HG03378 (cell line): ENCODE results near the gene VIPR2.

Experiments used
- ATAC-seq: cut with Tn5 transposase; IDR thresholded peaks from one replicate; pipeline ENCODE4 v1.9.1; 2021; ENCODE audit warnings: mild to moderate bottlenecking, moderate library complexity; ENCODE audit not compliant: unreplicated experiment

VIPR2 gene

DNA sequence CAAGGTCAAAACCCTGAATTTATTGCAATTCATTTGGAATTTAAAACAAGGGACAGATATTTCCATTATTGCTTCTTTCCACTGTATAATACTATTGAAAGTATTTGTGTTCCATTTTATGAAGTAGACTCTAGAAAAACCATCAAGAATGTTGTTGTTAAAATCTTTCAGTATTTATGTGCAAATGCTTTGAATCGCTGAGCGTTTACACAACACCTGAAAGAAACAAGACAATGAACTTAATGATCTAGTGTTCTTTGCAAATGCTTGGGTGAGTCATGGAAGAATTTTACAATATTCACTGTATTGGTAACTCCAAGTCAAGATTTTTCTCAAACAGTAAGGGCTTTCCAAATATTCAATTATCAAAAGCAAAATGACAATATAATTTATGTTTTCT is 97.1 kb downstream of the VIPR2 start:
- no peak for ATAC-seq

DNA sequence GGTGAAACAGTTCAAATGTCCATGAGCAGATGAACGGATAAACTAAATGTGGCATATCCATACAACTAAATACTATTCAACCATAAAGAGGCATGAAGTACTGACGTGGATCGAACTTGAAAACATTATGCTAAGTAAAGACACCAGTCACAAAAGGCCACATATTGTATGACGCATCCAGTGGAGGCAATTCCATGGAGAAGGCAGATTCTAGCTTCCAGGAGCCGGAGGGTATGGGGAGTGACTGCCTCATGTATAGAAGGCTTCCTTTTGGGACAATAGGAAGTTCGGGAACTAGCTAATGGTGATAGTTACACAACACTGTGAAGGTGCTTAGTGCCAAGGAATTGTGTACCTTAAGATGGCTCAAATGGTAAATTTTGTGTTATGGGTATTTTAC is 98.4 kb downstream of the VIPR2 start:
- no peak for ATAC-seq

DNA sequence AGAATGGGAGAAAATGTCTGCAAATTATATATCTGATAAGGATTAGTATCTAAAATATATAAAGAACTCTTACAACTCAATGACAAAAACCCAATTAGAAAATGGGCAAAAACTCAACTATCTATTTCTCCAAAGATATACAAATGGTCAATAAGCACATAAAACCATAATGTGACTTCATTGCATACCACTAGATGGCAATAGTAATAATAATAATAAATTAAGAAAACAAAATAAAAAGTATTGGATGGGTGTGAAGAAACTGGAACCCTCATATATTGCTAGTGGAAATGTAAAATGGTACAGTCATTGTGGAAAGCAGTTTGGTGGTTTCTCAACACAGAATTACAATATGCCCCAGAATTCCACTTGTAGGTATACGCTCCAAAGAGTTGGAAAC is 98.8 kb downstream of the VIPR2 start:
- no peak for ATAC-seq

DNA sequence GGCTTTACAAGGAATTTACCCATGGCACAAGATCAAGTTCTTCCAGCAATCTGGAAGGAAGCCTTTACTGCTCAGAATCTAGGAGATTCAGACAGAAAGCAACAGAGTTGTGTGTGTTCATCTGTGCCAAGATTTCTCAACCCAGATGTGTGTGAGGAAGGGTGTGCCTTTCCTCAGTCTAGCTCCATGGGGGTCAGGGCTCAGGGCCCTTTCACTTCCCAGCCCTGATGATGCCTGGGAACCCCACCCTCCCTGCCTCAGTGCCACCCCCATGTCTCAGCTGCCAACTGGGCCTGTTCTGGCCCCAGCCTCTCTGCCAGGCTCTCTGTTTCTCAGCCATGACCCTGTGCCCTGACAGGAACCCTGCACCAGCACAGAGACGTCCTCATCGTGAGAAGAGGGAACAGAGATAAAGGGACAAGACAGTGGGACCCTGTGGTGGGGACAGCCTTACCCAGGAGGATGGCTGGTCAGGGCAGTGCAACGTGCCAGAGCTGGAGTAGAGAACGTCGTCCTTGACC is 102.0 kb downstream of the VIPR2 start:
- no peak for ATAC-seq

DNA sequence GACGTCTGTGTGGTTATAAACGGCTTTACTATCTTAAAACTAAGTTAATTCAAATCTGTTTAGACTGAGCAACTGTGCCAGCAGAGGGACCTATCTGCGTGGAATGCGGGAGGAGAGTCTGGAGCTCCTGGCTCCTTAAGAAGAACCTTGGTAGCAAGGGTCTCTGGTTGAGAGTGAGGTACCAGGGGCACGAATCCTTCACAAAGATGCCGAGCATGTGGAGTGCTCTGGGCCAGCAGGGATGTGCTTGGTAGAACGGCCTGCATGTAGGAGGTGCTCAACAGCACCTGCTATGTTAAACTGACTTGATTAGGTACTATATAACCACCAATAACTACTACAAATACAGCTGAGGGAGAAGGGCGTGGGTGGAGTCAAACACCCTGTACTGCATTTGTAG is 102.6 kb downstream of the VIPR2 start:
- no peak for ATAC-seq

DNA sequence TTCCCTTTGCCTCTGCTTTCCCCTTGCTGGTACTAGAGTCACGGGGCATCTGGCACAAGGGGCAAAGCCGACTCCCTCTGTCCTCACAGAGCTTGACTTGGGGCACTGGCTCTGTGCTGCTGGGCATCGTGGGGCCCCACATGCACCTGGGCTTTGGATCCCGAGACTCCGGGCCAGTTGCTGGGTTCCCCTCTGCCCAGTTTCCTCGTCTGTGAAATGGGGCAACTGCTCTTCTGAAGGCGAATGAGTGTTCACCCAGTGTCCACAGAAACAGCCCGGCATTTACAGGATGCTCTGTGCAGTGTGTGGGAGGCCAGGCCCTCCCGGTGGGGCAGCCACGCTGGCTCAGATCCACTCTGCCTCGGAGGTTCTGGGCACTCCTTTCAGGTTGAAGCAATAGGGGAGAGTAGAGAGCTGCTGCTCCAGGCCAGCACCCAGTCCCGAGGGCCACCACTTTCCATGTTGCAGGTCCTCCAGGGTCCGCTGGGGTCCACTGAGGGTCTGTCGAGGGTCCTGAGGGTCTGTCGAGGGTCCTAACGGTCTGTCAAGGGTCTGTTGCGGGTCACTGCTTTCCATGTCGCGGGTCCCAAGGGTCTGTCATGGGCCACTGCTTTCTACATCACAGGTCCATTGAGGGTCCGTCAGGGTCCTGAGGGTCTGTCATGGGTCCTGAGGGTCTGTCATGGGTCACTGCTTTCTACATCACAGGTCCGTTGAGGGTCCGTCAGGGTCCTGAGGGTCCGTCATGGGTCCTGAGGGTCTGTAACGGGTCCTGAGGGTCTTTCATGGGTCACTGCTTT is 103.6 kb downstream of the VIPR2 start:
- no peak for ATAC-seq

DNA sequence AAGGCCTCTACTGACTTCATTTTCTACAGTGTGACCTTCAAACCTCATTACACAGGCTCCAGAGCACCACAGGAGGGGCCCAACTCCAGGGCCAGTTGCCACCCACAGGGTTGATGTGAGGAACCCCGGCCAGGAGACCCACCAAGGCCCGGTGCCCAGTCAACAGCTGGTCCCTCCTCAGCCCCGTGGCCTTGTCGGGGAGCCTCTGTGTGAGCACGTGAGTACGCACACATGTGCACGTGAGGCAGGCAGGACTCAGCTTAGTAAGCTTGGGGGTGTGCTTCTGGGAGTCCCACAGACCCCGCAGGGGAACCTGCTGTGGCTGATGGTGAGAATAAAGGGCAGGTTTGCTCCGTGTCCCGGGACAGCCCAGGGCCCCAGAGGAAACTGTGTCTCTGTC is 104.5 kb downstream of the VIPR2 start:
- no peak for ATAC-seq

DNA sequence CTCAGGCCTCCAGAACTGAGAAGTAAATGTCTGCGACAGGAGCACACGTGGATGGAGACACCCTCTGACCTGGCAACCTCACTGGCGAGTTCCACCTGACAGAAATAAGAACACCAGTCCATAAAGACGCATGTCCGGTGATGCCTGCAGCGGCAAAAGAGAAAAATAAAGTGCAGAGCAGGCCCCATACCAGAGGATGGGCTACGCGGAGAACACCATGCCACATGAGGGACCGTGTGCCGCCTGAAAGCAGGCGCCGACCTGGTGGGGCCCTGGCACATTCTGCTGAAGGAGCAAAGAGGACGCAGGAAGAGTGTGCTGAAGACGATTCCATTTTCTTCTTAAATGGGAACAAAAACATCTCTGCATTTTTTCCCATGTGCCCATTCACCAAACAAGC is 105.0 kb downstream of the VIPR2 start:
- ATAC-seq = no peak

DNA sequence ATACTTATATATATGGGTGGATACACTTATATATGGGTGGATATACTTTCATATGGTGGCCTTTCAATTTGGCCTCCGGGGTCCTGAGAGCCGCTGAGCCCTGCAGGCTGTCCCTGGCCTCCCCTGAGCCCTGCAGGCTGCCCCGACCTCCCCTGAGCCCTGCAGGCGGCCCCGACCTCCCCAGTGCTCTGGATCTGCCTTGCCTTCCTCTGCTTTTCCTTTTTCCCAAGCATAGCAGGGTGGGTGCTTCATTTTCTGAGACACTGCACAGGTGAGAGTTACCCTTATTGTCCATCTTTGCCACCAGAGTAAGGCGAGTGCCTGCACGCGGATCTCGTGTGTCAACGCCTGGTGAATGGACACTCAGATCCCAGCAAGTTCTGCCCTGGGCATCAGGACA is 106.6 kb downstream of the VIPR2 start:
- ATAC-seq = no peak

DNA sequence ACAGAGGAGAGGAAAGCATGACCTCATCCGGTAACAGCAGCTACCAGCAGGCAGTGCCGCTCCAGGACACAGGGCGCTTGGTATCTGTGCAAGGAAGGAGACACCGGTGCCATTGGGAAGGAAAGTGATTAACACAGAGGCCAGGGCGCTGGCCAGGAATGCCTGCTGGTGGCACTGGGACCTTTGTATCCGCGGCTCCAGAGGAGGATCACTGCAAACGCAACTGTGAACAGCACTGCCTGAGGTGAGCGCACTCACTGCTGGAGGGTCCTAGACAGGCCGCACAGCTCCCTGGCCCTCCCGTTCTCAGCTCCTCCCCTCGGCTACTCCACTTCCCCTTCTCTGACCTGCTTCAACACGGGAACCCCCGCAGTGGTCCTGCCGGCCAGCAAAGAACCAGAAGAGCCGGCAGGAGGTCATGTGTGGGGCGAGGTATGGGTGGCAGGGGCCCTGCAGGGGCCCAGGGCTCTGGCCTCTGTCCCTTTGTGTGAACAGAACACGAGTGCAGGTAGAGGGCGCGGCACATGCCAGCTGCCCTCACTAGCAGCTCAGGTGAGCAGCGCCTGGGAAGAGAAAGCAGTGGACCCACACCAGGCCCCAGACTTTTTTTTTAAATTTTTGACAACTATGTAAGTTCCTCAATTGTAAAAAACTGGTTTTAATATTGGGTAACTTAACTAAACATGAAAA is 107.6 kb downstream of the VIPR2 start:
- ATAC-seq = no peak

DNA sequence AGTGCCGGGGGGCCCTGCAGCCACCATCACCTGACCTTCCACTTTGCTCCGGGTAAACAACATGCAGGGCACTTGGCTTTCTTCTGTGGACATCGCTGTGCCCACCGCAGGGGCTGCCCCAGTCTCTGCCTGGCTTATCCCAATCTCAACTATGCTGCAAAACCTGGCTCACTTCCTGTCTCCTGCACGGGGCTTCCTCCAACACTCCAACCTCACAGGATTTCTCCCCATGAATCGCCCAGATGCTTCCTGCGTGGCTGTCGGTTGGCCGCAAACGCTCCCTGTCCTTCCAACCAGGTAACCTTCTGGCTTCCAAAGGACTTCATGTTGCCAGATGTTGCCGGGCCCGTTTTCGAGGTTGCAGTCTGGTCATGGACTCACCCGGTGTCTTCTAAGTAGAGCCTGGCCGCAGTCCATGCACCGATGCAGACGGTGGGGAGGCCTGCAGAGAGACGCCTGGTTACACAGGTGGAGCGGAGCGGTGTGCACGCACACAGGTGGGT is 109.0 kb downstream of the VIPR2 start:
- ATAC-seq = no peak

DNA sequence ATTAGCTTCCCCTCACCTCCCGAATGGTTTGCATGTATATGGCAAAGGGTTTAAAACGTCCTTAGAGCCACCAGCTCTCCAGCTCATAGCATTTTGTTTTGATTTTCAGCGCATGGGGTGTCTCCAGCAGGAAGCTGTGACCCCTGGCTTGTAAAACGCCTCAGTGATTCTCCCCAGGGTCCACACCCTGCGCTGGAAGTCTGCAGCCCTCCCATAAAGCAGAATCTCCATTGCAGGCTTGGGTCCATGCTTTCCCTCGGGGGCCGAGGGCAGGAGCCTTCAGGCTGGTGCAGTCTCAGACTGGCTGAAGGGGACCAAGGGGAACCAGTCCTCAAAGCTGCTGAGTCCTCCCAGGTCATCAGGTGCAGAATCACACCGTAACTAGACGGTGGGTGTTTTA is 109.7 kb downstream of the VIPR2 start:
- ATAC-seq = no peak

DNA sequence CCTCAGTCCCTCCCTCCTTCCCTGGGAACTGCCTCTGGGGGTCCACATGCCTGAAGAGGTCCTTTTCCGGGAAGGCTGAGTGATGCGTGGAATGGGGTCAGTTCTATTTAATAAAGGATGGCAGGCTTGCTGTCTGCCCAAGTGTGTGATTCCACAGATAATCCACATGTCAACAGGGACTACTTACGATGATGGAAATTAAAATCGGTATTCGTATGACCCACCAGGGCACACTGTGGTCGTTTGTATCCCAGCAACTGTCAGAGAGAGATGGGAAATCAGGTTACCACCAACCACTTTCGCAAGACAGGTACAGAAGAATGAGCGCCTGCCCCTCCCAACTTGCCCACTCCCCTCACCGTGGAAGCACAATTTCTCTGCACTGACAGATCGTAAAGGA is 110.3 kb downstream of the VIPR2 start:
- ATAC-seq = no peak

DNA sequence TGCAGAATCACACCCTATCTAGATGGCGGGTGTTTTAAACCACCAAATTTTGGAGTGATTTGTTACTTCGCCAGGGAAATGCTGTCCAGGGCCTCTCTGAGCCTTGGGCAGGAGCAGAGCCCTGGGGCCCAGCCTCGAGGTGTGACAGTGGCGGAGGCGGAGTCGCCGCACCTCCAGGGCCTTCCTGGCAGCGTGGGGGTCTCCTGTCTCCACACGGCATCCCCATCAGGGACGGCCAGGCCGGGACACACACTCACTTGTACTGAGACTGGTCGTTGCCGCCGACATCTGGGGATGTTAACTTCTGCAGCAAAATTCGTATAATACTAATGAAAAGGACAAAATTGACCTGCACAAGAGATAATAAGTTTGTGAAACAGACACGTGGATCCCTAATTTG is 110.7 kb downstream of the VIPR2 start:
- ATAC-seq = no peak

DNA sequence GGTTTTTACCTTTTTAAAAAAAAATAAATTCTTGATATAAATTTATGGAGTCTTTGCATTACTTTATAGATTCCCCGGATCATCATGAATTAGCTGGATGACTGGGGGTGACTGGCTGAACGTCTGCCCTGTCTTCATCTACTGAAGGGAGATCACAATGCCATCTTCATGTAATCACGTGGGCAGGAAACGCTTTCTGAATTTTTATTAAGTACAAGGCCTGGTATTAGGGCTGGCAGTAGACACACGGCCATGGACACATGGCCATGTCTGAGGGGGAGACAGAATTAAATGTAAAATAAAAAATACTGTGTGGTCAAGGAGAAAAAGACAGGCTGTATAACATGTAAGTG is 111.2 kb downstream of the VIPR2 start:
- ATAC-seq = no peak

DNA sequence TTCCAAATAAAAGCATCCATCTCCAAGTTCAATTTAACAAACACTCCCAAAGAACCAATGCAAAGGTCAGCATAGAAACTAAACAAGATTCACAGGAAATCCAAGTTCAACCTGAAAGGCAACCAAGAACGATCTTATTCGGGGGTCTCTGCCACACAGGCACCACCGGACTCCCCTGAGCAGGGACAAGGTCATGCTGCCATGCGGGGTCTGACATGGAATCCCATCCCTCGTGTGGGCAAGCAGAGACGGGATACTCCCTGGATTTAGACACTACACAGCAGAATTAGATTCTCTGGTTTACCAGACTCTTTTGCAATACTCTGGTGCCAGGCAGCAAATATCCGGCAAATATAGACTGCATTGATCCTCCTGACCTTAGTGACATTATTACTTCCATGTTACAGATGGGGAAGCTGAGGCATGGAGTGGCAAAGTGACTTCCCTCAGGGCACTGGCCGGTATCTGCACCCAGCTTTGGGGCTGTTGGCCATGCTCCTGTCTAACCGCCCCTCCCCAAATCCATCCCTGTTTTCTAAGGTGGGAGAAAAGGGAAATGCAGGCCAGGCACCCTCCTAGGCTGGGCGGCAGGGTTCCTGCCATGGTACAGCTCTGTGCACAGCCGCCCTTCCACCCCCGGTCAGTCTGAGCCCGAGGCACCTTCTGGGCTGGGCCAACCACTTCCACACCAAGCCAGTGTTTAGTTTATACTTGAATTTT is 111.8 kb downstream of the VIPR2 start:
- ATAC-seq = no peak

DNA sequence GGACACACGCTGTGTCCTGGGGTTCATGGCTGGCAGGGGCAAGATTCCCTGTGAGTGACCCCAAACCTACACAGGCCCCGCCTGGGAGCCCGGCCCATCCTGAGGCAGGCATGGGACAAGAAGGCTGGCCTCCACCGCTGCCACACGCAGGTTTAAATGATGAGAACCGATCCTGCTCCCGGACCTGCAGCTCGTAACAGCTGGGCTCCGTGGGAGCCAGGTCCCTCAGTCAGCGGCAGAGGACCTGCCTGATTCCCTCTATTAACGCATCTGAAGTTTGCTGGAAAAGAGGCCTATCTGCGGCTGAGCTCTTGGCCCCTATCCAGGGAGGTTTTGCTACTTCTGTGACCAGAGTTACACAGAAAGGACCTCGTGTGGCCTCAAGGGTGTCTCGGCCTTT is 112.3 kb downstream of the VIPR2 start:
- ATAC-seq = no peak

DNA sequence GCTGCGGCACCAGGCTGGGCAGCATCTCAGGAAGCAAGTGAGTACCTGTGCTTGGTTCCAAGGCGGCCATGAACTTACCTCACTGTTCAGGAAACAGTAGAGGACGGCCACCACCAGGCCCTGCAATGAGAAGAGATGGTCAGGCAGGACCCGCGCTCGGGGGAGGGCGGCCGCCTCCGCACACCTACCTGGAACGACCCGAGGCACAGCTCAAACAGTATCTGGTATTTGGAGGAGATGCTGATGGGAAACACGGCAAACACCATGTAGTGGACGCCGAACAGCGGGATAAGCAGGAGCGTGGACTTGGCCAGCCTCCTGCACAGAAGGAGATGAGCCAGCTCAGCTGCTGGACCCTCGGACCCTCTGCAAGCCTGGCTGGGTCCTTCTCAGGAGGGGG is 112.9 kb downstream of the VIPR2 start:
- no peak for ATAC-seq

DNA sequence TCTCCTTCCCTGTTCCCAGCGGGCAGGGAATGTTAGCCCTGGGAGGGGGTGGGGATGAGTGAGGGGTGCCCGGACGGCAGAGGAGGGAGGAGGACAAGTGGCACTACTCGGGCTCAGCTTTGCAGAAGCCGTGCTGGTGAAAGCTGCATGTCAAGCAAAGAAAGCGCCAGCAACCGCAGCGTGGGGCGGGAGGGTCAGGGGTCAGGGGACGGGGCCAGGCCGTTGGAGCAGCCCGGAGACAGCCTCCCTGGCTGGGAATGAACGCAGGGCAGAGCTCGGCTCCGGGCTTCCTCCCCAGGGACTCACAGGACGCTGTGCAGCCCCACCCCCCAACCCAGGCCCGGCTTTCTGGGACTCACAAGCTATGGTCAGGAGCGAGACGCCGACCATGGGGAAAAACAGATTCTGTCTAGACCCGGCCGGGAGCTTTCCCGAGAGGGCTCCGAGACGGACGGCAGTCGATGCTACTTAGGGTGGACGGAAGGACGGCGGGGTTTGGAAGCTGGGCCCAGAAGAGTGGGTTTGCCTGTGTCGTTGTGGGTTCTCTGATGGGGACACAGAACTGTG is 113.4 kb downstream of the VIPR2 start:
- ATAC-seq = no peak

DNA sequence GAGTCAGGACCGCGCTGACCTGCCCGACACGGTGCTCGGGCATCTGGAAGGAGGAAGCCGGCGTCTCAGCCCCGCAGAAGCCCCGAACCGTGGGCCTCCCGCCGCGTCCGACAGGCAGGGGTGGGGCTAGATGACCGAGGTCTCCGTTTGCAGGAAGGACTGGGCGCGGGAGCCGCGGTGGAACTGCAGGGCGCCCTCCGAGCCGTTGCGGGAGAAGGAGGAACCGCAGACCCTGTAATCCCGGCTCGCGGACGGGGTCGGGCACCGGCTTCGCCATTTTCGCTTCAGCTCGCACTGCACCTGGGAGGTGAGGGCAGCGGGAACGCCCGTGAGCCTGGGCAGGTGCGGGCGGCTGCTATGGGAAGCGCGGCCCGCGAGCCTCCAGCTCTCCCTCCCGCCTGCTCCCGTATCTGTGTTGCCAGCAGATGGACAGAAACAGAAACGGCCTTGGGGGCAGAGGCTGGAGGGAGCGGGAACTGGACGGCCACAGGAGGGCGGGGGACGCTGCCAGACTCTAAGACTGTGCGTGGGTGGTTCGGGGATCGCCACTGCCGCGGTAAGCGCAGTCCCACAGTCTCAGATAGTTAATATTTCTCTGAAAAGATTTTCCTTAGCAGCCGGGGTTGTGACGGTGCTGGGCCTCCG is 114.1 kb downstream of the VIPR2 start:
- no peak for ATAC-seq
